Bone marrow (tissue), 2 donors: Measurements from ENCODE around the gene ACAD11.
"Not testable (repeated sequence)": the region's sequence is repeated elsewhere in the genome, so short reads cannot be mapped to it uniquely, and the experiment has no call there.

Experiments
- DNase-seq, 2 donors: peaks; one replicate each; lab custom pipeline; 2025; lab: John Stamatoyannopoulos, UW

ACAD11 gene

DNA sequence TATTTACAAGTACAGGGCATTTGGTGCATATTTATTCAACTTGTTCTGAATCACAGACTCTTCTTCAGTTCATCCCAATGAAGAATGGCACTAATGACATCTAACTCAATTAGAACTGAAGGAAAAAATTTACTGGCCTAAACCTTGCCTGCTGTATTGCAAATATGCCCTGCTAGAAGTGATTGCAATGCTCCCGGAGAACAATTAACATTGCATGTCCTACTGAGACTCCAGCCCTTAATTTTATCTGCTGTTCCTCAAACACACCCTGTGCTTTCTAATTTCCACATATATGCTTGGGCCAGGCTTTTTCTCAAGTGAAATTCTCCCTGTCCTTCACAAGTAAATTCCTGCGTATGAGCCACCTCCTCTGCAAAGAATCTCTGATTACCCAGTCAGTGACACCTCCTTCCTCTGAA, 54.2 kb downstream of the ACAD11 start:
- no peak for DNase-seq

- not testable (repeated sequence) for DNase-seq
Measured at GRCh38 chr3:132600614-132601013, 59.0 kb downstream of the ACAD11 start.

- no peak for DNase-seq
Measured at GRCh38 chr3:132598181-132598580, 61.4 kb downstream of the ACAD11 start.

GRCh38 chr3:132597660-132598059, 61.9 kb downstream of the ACAD11 start:
- no peak for DNase-seq

- DNase-seq = no peak
Measured at GRCh38 chr3:132596816-132597433, 62.7 kb downstream of the ACAD11 start, which contains the start of gene ACKR4. Gene ACKR4 (plus strand): TSS chr3:132597270. CDS start chr3:132600398, 3,128 bp downstream.

- no peak for DNase-seq
Measured at GRCh38 chr3:132596326-132596725, 63.3 kb downstream of the ACAD11 start.

DNA sequence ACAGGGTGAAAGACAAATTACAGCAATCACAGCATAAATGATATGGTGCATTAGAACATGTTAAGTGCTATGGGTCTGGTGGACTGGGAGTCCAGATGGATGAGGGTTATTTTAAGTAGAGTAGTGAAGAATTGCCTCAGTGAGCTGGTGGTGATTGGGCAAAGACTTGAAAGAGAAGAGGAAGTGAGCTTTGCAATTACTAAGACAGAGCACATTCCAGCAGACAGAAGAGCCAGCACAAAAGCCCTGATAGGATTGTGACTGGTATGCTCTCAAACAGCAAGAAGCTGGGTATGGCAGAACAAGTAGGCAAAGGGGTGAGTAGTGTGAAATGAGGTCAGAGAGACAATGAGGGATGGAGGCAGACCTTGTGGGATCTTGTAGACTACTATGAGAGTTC, 64.6 kb downstream of the ACAD11 start:
- peak in 1 of 2 donors; percentile 10 for DNase-seq

GRCh38 chr3:132594498-132594897, 65.1 kb downstream of the ACAD11 start:
- DNase-seq = no peak

- DNase-seq = no peak
Measured at GRCh38 chr3:132593947-132594323, 65.7 kb downstream of the ACAD11 start.

GRCh38 chr3:132593241-132593946, 66.2 kb downstream of the ACAD11 start:
- no peak for DNase-seq

- DNase-seq = no peak
Measured at GRCh38 chr3:132592216-132592615, 67.4 kb downstream of the ACAD11 start.

- no peak for DNase-seq
Measured at GRCh38 chr3:132587401-132587800, 72.2 kb downstream of the ACAD11 start.

DNA sequence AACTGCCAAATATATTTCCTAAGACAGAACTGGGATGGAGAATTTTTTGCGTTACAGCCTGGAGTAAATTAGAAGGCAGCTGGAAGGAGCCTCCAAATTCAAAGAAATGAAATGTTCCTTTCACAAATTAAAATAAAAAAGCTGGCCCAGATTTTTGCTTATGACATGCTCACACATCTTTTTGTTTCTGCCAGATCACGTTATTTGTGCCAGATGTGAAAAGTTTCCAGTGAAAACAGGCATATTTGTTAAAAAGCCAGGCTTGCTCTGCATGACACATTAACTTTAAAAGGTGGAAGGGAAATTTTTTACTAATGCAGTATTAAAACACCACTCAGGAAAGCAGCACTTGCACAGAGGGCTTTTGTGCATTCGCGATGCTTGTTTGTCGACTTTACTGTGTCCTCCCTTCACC, 85.8 kb downstream of the ACAD11 start:
- DNase-seq = no peak

DNA sequence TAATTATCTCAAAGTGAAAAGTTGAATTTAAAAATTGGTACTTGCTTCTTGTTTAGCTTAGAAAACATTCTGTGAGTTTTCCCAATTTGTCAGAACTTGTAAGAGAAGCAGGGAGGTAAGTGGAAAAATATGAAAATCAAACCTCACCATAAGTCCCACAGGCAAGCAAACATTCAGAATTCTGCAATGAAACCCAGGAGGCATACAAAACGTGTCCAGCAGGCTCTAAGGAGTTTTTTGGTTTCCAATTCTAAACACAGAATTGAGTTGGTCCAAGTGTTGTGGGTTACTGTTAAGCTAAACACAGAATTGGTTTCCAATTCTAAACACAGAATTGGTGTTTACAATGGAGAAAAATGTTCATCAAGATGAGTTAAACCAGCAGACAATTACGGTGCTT, 89.6 kb downstream of the ACAD11 start:
- no peak for DNase-seq

- DNase-seq = no peak
Measured at GRCh38 chr3:132569580-132569979, 90.0 kb downstream of the ACAD11 start.

DNA sequence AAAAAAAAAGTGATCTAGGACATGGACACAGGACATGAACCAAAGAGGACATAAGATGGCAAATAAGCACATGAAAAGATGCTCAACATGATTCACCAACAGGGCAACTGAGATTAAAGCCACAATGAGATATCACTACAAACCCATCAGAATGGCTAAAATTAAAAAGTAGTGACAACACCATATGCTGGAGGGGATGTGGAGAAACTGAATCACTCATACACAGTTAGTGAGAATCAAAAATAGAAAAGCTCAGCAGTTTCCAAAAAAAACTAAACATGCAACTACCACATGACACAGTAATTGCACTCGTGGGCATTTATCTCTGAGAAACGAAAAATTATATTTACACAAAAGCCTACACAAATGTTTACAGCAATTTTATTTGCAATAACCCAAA, 90.5 kb downstream of the ACAD11 start:
- no peak for DNase-seq

- no peak for DNase-seq
Measured at GRCh38 chr3:132568422-132568821, 91.2 kb downstream of the ACAD11 start.

- DNase-seq = no peak
Measured at GRCh38 chr3:132564070-132564465, 95.5 kb downstream of the ACAD11 start.

GRCh38 chr3:132563420-132564069, 96.1 kb downstream of the ACAD11 start:
- DNase-seq = no peak

DNA sequence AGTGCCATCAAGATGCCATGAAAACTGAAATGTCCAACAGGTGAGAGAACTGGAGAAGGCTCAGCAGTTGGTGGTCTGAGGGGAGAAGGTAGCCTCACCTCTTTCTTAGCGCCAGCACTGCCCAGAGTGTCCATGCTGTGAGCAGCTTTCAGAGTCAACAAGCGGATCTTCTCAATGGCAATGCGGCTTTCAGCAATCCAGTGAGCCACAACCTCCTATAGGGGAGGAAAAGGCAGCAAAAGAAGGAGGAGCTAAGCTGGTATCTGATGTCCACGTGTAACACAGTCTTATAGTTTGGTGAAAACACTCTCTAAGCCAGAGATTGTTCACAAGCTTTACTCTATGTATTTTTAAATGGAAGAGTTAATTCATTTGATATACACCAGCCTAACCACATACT, 98.6 kb downstream of the ACAD11 start:
- no peak for DNase-seq

DNA sequence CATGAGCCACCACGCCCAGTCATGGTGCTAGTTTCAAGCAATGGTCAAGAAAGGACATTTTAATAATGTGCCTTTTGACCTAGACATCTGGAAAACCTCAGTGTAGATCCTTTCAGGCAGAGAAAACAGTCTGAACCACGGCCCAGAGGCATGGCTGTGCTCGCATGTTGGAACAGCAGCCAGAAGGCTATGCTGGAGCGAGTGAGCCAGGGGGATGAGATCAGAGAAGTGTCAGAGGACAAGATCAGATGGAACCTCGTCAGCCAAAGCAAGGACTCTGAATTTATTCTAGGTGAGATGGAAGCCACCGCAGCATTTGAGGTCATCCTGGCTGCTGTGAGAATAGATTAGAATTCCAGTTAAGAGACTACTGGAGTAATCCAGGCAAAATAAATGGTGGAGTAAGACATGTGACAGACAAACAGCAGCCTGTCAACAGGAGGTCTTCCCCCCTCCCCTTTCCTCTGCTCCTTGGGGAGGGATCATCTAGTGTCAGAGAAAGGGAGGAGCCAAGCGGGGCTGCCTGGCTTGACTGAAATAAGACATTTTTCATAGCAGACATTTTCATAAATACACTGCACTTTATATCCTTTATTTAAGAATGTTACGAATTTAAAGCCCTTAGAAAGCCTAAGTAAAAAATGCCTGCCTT, 103.0 kb downstream of the ACAD11 start:
- no peak for DNase-seq

- DNase-seq = not testable (repeated sequence)
Measured at GRCh38 chr3:132556036-132556386, 103.6 kb downstream of the ACAD11 start.
